ENCODE measurements around the gene ACTR8. TPM values are rescaled to one million over a fixed set of nuclear protein-coding genes. Genes with fewer than 3 reads are reported as not detected.
A peak's percentile ranks its signal among the peaks of the same experiment; 100 is the strongest.
"Not testable (repeated sequence)": the region's sequence is repeated elsewhere in the genome, so short reads cannot be mapped to it uniquely, and the experiment has no call there.

ACTR8 gene
- total and polyA plus RNA-seq, 2 of the 13 experiments (the other 11 are each of a cell fraction or from before 2014, with no cell fraction given), result 15.5 to 29.0 TPM

DNA sequence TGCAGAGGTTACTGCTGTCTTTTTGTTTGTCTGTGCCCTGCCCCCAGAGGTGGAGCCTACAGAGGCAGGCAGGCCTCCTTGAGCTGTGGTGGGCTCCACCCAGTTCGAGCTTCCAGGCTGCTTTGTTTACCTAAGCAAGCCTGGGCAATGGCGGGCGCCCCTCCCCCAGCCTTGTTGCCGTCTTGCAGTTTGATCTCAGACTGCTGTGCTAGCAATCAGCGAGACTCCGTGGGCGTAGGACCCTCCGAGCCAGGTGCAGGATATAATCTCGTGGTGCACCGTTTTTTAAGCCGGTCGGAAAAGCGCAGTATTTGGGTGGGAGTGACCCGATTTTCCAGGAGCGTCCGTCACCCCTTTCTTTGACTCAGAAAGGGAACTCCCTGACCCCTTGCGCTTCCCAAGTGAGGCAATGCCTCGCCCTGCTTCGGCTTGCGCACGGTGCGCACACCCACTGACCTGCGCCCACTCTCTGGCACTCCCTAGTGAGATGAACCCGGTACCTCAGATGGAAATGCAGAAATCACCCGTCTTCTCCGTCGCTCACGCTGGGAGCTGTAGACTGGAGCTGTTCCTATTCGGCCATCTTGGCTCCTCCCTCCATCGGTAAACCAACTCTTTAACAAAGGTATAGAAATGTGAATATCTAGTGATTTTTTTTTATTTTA lies 45.4 kb upstream of the ACTR8 start:
- CTCF ChIA-PET (ENCODE audit: low intra/inter-chr PET ratio, low total read pairs); BruUV-seq (replicated peaks): not testable (repeated sequence)

DNA sequence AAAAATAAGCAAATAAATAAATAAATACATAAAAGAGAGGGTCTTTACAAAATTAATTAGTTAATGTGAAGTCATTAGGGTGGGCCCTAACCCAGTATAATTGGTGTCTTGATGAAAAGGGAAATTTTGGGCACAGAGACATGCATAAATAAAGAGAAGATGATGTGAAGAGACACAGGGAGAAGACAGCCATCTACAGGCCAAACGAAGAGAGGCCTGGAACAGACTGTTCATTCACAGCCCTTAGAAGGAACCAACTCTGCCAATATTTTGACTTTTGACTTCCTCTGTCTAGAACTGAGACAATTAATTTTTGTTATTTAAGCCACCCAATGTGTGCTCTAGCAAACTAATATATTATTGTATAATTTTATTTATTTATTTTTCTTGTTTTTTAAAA lies 39.3 kb upstream of the ACTR8 start:
- no peaks in the 10 kb centered on the region for H3K36me3 ChIP-seq (replicated peaks in 1 of 2; ENCODE audit: control insufficient read depth in 1 of 2, insufficient read depth in 2 of 2, low read length in 2 of 2)
- peak; percentile 76 for ATAC-seq
- H3K4me2 ChIP-seq (ENCODE audit: low read depth, low read length), result no peak overlapping the region
- POLR2A ChIA-PET, result no interaction called here
- H4K20me1 ChIP-seq (ENCODE audit: insufficient read depth, low read length), result no peaks in the 10 kb centered on the region
- no peak for FAIRE-seq
- DNase-seq (ENCODE audit: low spot score), result peak; percentile 21
- WGBS (ENCODE audit: low lambda C conversion rate), result 5% methylated on average over 1 of the region's 1 CpG
- no peak overlapping the region for H3K4me3 ChIP-seq (replicated peaks in 1 of 3; ENCODE audit: insufficient read depth in 1 of 3, low read depth in 2 of 3, low read length in 3 of 3)
- no peak overlapping the region for H3K27ac ChIP-seq (ENCODE audit: extremely low read length, insufficient read depth, low read length)
- intact Hi-C loops (cut with micrococcal nuclease; ENCODE audit: unreplicated experiment) (loop anchor here (1.0 kb wide), 2 partner anchors 192 to 244 kb away; no protein-coding TSS in a partner anchor), in situ Hi-C loops (cut with HindIII; ENCODE audit: extremely low pct_ligation_motif_present, low pct_unique_long_range_greater_than_20kb) (no loop called here)
- peak; percentile 31; the same call in 1 of the 2 replicates for TF ChIP-seq SMC3 (IDR thresholded peaks at IDR 0.05; ENCODE audit: low read length)
- peak; percentile 68 for TF ChIP-seq STAG1 (CRISPR knock-in tag; IDR thresholded peaks at IDR 0.05)
- TF ChIP-seq, protein P1, sequence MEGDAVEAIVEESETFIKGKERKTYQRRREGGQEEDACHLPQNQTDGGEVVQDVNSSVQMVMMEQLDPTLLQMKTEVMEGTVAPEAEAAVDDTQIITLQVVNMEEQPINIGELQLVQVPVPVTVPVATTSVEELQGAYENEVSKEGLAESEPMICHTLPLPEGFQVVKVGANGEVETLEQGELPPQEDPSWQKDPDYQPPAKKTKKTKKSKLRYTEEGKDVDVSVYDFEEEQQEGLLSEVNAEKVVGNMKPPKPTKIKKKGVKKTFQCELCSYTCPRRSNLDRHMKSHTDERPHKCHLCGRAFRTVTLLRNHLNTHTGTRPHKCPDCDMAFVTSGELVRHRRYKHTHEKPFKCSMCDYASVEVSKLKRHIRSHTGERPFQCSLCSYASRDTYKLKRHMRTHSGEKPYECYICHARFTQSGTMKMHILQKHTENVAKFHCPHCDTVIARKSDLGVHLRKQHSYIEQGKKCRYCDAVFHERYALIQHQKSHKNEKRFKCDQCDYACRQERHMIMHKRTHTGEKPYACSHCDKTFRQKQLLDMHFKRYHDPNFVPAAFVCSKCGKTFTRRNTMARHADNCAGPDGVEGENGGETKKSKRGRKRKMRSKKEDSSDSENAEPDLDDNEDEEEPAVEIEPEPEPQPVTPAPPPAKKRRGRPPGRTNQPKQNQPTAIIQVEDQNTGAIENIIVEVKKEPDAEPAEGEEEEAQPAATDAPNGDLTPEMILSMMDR (CRISPR knock-in tag; IDR thresholded peaks at IDR 0.05), result peak; percentile 61
- TF ChIP-seq SYNCRIP (IDR thresholded peaks at IDR 0.05; ENCODE audit: insufficient read depth, low read depth, low read length), result no peak
- CTCF ChIA-PET (ENCODE audit: low intra/inter-chr PET ratio, low total read pairs), result interaction anchor here (1.2 kb wide), 1 partner anchor 244 kb away, joined by 6 read pairs; no protein-coding TSS in a partner anchor
- no TSS peak for BruUV-seq (replicated peaks)
- no peaks in the 10 kb centered on the region for H3K4me1 ChIP-seq (ENCODE audit: insufficient read depth, low read length)
- no peaks in the 10 kb centered on the region for H3K79me2 ChIP-seq (ENCODE audit: insufficient read depth, low read length)
- H3K9ac ChIP-seq (ENCODE audit: insufficient read depth, low read depth, low read length), result no peak overlapping the region
- H2AFZ ChIP-seq (ENCODE audit: low read length), result no peak overlapping the region
- H3K9me3 ChIP-seq (ENCODE audit: low read length), result no peaks in the 10 kb centered on the region
- no peaks in the 10 kb centered on the region for H3K27me3 ChIP-seq (ENCODE audit: control insufficient read depth in 1 of 2, insufficient read depth in 2 of 2, low read length in 2 of 2)

More for the DNA sequence above, 45.4 kb upstream of the ACTR8 start:
- ATAC-seq; intact Hi-C loops (cut with micrococcal nuclease; ENCODE audit: unreplicated experiment); H3K27me3 ChIP-seq (ENCODE audit: control insufficient read depth in 1 of 2, insufficient read depth in 2 of 2, low read length in 2 of 2); H2AFZ ChIP-seq (ENCODE audit: low read length); H3K9me3 ChIP-seq (ENCODE audit: low read length); POLR2A ChIA-PET; FAIRE-seq; H4K20me1 ChIP-seq (ENCODE audit: insufficient read depth, low read length); H3K36me3 ChIP-seq (replicated peaks in 1 of 2; ENCODE audit: control insufficient read depth in 1 of 2, insufficient read depth in 2 of 2, low read length in 2 of 2); H3K79me2 ChIP-seq (ENCODE audit: insufficient read depth, low read length); H3K9ac ChIP-seq (ENCODE audit: insufficient read depth, low read depth, low read length); in situ Hi-C loops (cut with HindIII; ENCODE audit: extremely low pct_ligation_motif_present, low pct_unique_long_range_greater_than_20kb); DNase-seq (ENCODE audit: low spot score); H3K4me3 ChIP-seq (replicated peaks in 1 of 3; ENCODE audit: insufficient read depth in 1 of 3, low read depth in 2 of 3, low read length in 3 of 3); H3K4me2 ChIP-seq (ENCODE audit: low read depth, low read length); H3K4me1 ChIP-seq (ENCODE audit: insufficient read depth, low read length); H3K27ac ChIP-seq (ENCODE audit: extremely low read length, insufficient read depth, low read length); TF ChIP-seq FOXA1 (IDR thresholded peaks at IDR 0.05): not testable (repeated sequence)
- WGBS (ENCODE audit: low lambda C conversion rate), result 54% methylated on average over 13 of the region's 30 CpGs
- TF ChIP-seq, protein P2, sequence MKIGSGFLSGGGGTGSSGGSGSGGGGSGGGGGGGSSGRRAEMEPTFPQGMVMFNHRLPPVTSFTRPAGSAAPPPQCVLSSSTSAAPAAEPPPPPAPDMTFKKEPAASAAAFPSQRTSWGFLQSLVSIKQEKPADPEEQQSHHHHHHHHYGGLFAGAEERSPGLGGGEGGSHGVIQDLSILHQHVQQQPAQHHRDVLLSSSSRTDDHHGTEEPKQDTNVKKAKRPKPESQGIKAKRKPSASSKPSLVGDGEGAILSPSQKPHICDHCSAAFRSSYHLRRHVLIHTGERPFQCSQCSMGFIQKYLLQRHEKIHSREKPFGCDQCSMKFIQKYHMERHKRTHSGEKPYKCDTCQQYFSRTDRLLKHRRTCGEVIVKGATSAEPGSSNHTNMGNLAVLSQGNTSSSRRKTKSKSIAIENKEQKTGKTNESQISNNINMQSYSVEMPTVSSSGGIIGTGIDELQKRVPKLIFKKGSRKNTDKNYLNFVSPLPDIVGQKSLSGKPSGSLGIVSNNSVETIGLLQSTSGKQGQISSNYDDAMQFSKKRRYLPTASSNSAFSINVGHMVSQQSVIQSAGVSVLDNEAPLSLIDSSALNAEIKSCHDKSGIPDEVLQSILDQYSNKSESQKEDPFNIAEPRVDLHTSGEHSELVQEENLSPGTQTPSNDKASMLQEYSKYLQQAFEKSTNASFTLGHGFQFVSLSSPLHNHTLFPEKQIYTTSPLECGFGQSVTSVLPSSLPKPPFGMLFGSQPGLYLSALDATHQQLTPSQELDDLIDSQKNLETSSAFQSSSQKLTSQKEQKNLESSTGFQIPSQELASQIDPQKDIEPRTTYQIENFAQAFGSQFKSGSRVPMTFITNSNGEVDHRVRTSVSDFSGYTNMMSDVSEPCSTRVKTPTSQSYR (CRISPR knock-in tag; IDR thresholded peaks at IDR 0.05; ENCODE audit: borderline replicate concordance), result peak; percentile 58; the same call in 1 of the 2 replicates
- 0 out of 2 replicates have a peak, but pooled peaks have one; percentile 7 for TF ChIP-seq FOXA1 (CRISPR knock-in tag; IDR thresholded peaks at IDR 0.05)

Measured in HepG2 (cell line).